ENCODE measurements around the gene CNPY2.

DNA sequence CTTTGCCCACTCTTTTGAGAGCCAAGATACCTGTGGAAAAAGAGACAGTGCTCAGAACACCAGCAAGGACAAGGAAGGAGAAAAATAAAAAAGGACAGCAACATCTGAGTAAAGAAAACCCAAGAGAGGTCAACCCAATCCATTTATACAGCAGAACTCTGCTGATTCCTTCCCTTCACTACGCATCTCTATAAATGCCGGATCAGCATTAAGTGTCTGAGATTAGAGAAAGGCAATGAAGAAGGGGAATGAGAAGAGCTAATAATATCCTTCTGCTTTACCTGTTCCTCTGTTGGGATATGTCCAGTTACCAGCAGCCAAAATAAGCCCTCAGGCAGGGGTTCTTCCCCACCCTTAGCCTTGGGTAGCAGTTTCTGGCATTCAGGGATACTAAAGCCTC is 33.2 kb downstream of the CNPY2 start:
- TF ChIP-seq, protein P1, sequence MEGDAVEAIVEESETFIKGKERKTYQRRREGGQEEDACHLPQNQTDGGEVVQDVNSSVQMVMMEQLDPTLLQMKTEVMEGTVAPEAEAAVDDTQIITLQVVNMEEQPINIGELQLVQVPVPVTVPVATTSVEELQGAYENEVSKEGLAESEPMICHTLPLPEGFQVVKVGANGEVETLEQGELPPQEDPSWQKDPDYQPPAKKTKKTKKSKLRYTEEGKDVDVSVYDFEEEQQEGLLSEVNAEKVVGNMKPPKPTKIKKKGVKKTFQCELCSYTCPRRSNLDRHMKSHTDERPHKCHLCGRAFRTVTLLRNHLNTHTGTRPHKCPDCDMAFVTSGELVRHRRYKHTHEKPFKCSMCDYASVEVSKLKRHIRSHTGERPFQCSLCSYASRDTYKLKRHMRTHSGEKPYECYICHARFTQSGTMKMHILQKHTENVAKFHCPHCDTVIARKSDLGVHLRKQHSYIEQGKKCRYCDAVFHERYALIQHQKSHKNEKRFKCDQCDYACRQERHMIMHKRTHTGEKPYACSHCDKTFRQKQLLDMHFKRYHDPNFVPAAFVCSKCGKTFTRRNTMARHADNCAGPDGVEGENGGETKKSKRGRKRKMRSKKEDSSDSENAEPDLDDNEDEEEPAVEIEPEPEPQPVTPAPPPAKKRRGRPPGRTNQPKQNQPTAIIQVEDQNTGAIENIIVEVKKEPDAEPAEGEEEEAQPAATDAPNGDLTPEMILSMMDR (IDR thresholded peaks at IDR 0.05): no peak
- no peak for TF ChIP-seq POLR2A (IDR thresholded peaks at IDR 0.05)
- no peak for TF ChIP-seq POLR2AphosphoS5 (IDR thresholded peaks at IDR 0.05; ENCODE audit: insufficient read depth in 1 of 2, low read depth in 1 of 2)
